ENCODE measurements around the gene NDFIP1.
"Not testable (repeated sequence)": the region's sequence is repeated elsewhere in the genome, so short reads cannot be mapped to it uniquely, and the experiment has no call there.

NDFIP1 gene

DNA sequence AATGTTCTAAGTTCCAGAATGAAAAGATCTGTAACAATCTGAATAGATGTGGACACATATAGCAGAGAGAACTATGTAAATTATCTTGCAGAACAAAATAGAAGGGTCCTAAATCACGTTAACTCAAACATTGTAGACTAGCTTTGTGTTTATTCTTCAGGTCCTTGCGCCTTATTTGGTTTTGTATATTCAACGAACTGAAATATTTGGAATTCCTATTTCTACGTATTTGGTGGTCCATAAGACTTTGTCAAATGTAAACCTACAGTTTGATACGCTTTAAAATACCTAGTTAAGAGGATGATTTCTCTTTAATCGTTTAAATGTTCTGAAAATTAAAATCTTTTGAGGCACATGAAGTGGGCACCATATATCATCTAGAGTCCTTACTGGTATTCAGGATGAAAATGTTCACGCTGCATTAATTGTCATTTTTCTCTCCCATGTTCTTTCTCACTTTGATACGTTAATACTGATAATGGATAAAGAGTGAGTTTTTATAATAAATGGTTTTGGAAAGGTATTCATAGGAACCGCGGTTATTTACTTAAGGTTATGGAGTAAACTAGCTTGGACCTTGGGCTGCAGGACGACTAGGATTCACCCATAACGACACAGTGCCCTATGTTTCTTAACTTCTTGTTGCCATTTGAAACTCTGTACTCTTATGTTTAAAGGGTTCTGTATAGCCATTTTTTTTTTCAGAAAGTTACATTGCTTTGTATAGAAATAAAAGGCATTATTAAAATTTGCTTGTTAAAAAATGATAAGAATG, 45.3 kb downstream of the NDFIP1 start:
- no peak for DNase-seq (ENCODE audit: low read depth, low spot score)

DNA sequence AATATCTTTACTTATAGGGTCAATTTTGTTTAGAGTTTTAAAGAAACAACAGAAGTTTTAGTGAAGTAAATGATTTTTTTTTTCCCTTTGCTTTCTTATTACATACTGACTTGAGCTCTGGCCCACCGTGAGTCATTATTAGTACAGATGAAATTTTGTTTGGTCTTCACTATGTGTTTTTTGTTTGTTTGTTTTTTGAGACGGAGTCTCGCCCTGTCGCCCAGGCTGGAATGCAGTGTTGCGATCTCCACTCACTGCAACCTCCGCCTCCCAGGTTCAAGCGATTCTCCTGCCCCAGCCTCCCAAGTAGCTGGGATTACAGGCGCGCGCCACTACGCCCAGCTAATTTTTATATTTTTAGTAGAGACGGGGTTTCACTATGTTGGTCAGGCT, 45.9 kb downstream of the NDFIP1 start:
- not testable (repeated sequence) for DNase-seq (ENCODE audit: low read depth, low spot score)

DNA sequence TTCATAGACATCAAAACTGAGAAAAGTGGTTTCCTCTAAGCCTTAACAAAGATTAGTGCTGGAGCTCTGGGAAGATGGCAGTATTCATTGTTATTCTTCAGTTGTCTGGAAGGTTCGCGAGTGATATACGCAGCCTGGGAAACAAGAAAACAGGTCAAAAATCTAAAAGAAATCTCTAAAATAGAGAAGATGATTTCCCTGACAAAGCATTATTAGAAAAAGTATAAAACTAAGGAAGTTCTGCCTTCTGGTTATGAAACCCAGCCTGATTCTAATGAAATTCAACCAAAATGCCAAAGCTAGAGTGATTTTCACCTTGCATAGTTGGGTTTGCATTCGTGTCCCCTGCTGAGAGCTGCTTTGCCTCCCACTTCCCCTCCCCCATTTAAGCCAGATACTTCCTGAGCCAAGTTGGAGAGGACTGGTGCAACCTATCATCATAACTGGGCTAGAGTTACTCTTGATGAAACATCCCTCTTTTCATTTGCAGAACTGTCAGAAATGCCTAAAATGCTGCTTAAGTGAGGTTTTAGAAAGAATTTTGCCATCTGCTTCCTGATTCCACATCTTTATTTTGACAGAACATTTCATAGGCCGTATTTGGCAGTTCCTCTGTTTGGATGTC, 48.4 kb downstream of the NDFIP1 start:
- peak; percentile 56 for DNase-seq (ENCODE audit: low read depth, low spot score)

DNA sequence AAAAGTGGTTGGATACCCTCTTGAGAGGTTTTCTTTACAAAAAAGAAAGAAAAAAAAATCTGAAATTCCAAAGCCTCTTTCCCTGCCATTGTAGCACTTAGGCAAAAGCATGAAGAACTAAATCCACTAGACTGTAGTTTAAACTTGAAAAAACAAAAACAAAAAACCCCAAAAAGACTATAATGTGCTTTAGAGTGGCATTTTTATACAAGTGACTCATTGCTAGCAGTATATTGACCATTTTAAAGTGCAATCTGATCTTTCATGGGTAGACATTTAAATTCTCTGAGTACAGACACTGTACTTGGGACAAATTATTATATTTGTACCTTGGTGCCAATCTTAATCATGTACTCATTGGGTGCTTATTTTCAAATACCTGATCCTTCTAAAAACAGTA, 50.8 kb downstream of the NDFIP1 start:
- DNase-seq (ENCODE audit: low read depth, low spot score) = no peak

DNA sequence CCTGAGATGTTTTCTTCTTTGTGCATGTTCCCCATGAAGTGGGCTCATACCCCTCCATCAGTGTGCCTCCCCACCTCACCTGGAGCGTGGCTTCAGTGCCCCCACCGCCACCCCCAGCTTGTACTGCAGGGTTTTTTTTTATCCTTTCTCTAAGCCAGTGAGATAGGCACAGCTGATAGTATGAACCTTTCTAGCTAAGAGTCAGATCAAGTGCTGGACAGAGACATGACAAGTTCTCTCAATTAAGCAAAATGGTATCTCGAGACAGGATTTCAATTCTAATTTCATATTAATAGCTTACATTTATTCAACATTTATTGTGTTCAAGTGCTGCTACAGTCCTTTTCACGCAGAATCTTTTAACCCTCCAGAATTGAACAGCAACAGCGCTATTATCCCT, 55.7 kb downstream of the NDFIP1 start:
- DNase-seq (ENCODE audit: low read depth, low spot score) = no peak

DNA sequence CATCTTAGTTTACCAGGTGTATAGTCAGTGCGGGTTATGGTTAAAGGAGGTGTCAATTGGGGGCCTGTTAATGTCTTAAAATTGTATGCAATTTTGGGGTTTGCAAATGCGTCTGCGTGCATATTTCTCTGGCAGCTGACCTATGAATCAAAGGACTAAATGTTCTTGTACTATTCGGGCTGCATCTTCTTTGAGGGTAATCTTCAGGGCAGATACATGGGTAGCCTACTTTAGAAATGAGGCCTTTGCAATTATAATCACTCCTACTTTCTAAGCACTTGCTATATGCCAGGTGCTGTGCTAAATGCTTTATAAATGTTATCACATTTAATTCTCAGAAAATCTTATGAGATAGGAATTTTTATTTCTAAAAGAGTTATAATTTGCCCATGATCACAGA, 58.2 kb downstream of the NDFIP1 start:
- no peak for DNase-seq (ENCODE audit: low read depth, low spot score)

DNA sequence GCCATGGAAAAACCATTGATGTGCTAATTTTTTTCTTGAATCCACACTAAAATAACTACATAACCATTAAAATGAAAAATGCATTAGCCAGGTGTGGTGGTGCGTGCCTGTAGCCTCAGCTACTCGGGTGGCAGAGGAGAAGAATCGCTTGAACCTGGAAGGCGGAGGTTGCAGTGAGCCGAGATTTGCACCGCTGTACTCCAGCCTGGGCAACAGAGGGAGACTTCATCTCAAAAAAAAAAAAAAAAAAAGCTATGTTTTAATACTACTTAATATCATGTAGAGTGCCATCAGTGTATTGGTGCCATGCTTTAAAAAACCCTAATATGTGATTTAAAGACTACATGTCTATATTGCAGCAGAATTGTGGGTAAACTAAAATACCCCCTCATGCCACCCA, 58.9 kb downstream of the NDFIP1 start:
- DNase-seq (ENCODE audit: low read depth, low spot score) = no peak

DNA sequence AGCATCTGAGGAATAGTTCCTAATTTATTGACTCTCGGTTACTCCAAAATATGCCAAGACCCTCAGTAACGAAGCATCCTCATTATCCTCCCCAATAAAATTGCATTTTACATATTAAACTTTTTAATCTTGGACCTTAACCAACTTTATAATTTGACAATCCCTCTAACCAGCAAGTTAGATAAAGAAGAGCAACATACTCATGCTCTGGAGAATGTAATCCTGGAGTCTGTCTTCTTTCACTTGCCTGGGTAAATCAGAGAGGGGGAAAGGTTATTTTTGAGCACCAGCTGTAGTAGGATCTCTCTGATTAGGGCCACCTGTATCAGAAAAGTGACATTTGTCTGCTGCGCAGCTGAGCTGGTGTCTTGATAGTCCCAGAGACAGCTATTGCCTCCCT, 59.8 kb downstream of the NDFIP1 start:
- no peak for DNase-seq (ENCODE audit: low read depth, low spot score)

DNA sequence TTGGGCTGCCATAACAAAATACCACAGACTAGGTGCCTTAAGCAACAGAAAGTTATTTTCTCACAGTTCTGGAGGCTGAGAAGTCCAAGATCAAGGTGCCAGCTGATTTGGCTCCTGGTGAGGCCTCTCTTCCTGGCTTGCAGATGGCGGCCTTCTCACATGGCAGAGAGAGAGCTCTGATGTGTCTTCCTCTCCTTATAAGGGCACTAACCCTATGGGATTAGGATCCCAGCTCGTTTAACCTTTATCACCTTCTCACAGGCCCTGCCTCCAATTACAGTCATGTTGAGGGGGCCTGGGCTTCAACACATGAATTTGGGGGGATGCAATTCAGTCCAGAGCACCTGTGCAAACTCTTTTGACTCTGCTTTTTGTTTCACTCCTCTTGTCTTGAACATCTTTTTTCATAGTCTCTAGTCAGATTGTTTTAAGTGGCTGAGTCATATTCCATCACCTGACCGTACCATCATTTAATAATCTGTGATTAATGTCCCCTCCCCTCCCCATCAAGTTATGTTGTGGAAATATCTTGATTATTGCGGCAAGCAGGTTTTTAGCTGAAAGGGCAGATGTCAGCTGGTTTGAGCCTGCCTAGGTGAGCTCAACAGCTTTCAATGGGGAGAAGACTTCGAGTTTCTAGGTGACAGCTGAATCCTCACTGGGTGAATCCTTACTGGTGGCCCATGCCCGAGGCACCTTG, 61.8 kb downstream of the NDFIP1 start:
- no peak for DNase-seq (ENCODE audit: low read depth, low spot score)

DNA sequence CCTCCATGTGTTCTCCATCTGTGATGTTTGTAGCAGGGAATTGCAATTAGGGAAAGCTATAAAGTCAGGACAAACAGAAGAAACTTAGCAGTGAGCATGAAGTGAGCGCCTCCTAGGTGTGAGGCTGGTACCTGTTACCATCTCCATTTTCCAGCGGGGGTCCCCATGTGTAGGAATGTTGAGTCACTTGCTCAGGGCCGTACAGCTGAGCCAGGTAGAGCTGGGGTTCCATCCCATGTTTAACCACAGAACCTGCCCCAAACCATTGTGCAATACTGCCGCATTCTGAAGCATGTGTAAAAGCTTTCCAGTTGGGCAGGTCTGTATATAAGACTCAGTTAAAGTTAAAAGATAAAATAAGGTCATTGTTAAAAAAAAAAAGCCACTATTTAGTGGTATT, 62.7 kb downstream of the NDFIP1 start:
- DNase-seq (ENCODE audit: low read depth, low spot score) = no peak

DNA sequence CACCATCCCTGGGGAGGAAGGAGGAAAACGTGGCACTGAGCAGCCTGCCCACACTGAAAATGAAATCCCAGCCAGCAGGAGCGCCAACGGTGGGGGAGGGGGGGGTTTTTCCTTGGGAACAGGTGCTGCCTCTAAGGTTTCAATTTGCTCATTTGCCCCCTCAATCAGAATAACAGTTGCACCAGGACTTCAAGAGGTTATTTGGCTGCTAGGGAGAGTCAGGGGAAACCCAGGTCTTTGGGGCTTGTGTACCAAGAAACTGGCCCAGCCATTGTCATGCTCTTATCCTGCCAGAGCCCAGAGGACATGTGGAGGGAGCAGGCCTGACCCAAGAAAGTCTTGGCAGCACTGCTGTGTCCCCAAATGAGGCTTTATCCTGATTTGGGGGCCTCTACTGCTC, 66.5 kb downstream of the NDFIP1 start:
- no peak for DNase-seq (ENCODE audit: low read depth, low spot score)

DNA sequence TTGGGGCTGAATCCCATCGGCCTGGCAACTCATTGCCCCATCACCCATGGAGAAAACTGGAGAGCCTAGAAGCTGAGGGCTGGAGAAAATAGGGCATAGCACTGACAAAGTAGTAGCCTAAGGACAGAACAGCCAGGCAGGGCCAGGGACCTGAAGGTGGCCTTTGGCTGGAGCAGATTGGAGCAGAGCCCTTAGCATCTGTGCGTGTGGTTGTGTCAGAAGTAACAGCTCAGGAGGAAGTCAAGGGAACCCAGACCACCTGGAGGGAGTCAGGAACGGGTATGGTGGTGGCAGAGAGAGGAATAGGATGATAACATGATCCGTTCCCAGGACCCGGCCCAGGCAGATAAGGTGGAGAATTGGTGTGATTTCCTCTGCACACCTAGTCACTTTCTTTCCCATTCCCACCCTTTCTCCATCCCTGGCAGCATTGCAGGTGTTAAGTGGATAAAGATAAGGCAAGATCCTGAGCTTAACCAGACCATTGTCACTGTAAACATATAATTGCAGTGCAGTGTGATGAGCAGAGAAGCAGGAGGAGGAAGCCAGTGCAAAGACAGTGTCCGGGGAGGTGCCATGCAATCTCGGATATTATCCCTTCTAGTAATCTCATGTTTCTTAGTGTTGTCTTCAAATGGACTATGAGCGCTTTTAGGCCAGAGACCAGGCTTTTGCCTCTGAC, 67.0 kb downstream of the NDFIP1 start:
- peak; percentile 52 for DNase-seq (ENCODE audit: low read depth, low spot score)

DNA sequence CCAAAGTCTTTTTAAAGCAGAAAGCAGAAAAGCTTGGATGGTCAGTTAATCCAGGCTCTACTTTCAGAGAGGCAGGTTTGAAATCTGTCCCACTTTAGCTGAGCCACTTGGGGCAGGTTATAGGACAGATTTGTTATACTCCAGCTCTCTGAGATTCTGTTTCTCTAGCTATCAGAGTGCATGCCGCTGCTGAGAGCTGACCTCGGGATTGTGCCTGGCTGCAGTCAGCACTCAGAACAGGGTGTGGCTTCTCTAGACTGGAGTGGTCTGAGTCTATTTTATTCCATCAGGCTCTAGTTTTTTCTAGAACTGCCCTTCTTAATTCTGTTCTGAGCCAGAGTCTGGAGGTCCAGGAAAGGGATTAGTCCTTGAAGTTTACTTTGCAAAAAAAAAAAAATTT, 67.7 kb downstream of the NDFIP1 start:
- DNase-seq (ENCODE audit: low read depth, low spot score) = no peak

DNA sequence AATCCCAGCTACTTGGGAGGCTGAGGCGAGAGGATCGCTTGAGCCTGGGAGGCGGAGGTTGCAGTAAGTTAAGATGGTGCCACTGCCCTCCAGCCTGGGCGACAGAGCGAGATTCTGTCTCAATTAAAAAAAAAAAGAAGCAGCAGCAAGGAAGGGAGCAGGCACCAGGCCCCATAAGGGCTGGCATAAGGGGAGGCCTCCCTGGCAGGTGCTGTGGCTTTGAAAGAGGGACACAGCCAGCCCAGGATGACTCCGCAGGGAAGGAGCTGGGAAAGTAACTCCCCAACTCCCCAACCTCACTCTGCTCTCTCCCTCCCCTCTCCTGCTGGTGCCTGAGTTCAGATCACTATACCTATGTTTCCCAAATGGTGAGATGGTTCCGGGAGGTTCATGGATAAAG, 70.1 kb downstream of the NDFIP1 start:
- DNase-seq (ENCODE audit: low read depth, low spot score) = no peak

DNA sequence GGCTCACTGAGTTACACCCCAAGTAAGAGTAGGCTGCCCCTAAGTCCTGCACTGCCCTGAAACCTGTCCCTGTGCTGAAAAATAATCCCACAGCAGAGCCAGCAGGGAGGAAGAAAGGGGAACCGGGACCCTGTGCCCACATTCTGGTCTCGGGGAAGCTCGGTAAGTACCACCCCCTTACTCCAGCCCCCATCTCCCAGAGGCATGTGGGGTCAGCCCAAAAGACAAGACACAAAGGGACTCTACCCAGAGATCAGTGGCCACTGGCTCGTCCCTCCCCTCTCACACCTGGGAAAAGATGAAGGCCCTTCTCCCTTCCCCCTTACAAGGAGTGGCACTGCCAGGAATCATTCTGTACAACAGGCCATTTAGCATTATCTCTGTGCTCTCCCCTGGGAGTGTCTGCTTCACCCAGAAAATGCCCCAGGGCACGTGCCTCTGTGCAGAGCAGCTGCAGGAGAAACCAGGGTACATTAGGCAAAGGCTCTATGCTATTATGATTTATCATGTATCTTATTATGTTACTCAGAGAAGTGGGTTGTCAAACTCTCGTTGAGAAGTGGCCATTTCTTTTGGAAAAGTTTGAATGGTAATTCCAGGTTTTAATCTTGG, 71.3 kb downstream of the NDFIP1 start:
- no peak for DNase-seq (ENCODE audit: low read depth, low spot score)

DNA sequence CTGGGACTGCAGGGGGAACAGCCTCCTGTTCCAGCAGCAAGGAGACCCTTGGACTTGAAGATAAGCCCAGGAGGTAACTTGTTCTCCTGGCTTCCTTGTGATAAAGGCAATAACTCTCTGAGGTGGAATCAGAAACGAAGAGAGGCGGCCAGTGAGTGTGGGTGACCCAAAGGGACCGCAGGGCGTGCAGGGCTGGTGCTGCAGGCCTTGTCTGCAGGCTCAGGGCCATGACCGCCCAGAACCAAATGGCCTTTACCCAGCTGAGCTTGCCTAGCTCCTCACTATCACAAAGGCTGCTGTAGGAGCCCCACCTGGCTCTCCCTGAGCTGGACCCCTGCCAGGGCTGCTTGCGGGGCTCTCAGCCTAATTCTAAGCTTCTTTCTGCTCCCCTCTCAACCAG, 72.5 kb downstream of the NDFIP1 start:
- no peak for DNase-seq (ENCODE audit: low read depth, low spot score)

DNA sequence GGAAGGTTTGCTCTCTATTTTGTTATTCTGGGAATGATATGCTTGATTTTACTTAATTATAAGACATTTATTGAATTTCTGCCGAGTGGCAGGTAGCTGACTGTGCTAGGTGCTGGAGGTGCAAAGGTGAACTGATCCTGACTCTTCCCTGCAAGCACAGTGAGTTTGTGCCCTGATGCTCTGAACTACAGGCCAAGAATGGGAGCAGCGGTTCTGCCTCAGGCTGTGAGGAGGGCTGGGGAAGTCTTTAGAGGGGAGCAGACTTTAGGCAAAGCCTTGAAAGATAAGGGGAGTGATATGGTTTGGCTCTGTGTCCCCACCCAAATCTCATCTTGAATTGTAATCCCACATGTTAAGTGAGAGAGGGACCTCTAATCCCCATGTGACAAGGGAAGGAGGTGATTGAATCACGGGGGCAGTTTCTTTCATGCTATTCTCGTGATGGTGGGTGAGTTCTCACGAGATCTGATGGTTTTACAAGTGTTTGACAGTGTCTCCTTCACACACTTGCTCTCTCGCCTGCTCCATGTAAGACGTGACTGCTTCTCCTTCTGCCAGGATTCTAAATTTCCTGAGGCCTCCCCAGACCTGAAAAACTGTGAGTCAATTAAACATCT, 73.1 kb downstream of the NDFIP1 start:
- DNase-seq (ENCODE audit: low read depth, low spot score) = no peak

DNA sequence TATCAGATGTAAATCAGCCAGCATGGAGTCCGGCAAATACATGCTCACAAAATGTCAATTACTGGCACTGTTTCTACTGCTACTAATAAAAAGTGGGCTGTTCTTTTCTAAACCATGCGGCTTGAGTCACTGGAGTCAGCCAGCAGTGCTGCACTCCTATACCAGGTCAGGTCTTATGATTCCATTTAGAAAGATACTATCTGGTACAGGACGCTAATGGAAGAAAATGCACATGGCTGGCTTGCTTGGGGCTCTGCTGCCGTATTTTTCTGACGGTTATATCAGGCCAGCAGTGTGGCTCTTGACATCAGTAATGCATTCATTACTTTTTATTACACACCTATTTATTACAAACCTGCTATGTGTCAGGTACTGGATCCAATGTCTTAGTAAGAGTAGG, 74.3 kb downstream of the NDFIP1 start:
- no peak for DNase-seq (ENCODE audit: low read depth, low spot score)

DNA sequence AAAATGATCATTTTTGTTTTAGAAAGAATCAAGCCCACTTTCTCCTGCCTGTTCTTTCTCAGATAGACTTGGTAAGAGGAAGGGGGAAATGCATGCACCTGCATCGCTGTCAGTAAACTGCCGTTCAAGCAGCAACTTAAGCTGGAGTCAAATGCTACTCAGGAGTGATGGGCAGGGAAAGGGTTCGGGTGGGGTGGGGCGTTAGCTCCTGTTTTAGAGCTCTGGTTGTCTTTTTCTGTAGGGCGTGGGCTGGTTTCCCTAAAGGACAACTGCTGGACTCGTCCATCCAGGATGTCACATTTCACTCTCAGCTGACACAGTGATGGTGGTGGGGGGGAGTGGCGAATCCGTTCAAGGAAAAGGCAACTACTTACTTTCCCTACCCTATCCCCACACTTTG, 75.0 kb downstream of the NDFIP1 start:
- no peak for DNase-seq (ENCODE audit: low read depth, low spot score)

DNA sequence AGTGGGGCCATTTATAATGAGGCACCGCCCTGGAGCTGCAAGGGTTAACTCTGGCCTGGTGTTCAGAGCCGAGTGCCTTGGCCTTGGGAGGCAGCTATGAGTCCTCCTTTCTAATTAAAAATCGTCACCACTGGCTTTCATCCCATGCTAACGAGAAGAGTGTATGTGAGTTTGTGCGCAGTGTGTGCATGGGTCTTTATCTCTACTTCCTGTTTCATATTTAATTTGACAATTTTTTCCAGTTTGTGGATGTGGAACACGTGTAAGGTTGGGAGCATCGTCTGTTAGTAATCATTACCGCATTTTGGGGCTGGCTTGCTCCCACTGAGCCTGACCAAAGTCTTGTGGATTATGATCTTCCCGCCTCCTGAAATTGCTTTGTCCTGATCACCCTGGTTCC, 76.4 kb downstream of the NDFIP1 start:
- DNase-seq (ENCODE audit: low read depth, low spot score) = no peak

DNA sequence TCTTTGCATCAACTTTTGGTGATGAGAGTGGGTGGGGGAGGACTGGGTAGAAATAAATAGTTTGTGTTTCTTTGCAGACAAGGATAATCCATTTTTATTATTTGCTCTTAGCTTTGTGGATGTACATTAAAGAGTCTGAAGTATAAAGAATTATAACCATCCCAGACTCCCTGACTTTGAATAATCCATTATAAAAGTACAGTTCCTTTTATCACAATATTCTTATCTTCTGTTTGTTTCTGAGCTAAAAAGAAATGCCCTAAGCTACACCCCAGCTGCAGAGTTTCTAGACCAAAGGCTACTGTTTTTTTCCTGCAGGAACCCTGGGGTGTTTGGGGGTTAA, 77.9 kb downstream of the NDFIP1 start:
- DNase-seq (ENCODE audit: low read depth, low spot score) = no peak
